Measurements from ENCODE around the gene KCNG2. TPM values are rescaled to one million over a fixed set of nuclear protein-coding genes. Genes with fewer than 3 reads are reported as not detected.

KCNG2 gene
- total and polyA plus RNA-seq, 2 donors (not counting 1 experiment from before 2014, with no cell fraction given) = not detected

GRCh38 chr18:79928563-79928960 lies 130.8 kb downstream of the KCNG2 start:
- Histone ChIP-seq H2AFZ (ENCODE audit: insufficient read depth, low read depth, low read length, poor library complexity, severe bottlenecking) (no peak overlapping the region), H4K20me1 (ENCODE audit: control insufficient read depth, insufficient read depth, low read length, poor library complexity, severe bottlenecking) (peaks cover 53% of the 10 kb centered on the region), H3K79me2 (ENCODE audit: control insufficient read depth, insufficient read depth, low read length) (peaks cover 89% of the 10 kb centered on the region), H3K9ac (ENCODE audit: low read length) (no peak overlapping the region), H3K27me3 (replicated peaks in 1 of 4; ENCODE audit: control extremely low read depth in 1 of 4, control insufficient read depth in 3 of 4, insufficient read depth in 4 of 4, low read length in 3 of 4) (no peaks in the 10 kb centered on the region), H3K4me1 (ENCODE audit: control insufficient read depth in 2 of 2, insufficient read depth in 2 of 2, low read length in 2 of 2) (no peaks in the 10 kb centered on the region), H3K4me3 (ENCODE audit: control extremely low read depth in 1 of 5, extremely low read depth in 1 of 5, insufficient read depth in 1 of 5, low read depth in 2 of 5, low read length in 4 of 5) (no peak overlapping the region), H3K9me3 (ENCODE audit: control extremely low read depth in 1 of 3, control insufficient read depth in 2 of 3, insufficient read depth in 1 of 3, low read length in 2 of 3) (peaks cover 3 to 46% (median 38%) of the 10 kb centered on the region in 3 donors), H3K27ac (ENCODE audit: low read length in 2 of 2) (no peak overlapping the region), H3K4me2 (replicated peaks; ENCODE audit: low read depth, low read length, poor library complexity, severe bottlenecking) (no peak overlapping the region), H3K36me3 (replicated peaks in 1 of 2; ENCODE audit: control extremely low read depth in 1 of 2, control insufficient read depth in 1 of 2, extremely low read depth in 1 of 2, insufficient read depth in 2 of 2, low read length in 1 of 2) (peaks cover 3 to 53% of the 10 kb centered on the region in 2 experiments)
- Mint-ChIP-seq H3K4me1 (no peaks in the 10 kb centered on the region), H3K4me3 (no peak overlapping the region), H3K27ac (no peak overlapping the region), H3K27me3 (no peaks in the 10 kb centered on the region), H3K9me3 (ENCODE audit: insufficient read depth) (peaks cover 23% of the 10 kb centered on the region)
- ATAC-seq (ENCODE audit: low read depth) (no peak), DNase-seq (no peak)
- POLR2A ChIA-PET = no interaction called here
- TF ChIP-seq CTCF (IDR thresholded peaks at IDR 0.05) (no peak), EZH2 (IDR thresholded peaks at IDR 0.05; ENCODE audit: borderline replicate concordance, insufficient read depth, low read depth, low read length, poor library complexity, severe bottlenecking) (no peak)
- CTCF ChIA-PET = no interaction called here
- WGBS (ENCODE audit: insufficient coverage) = 98% methylated on average over 7 of the region's 9 CpGs
- intact Hi-C loops (cut with micrococcal nuclease) = no loop called here

- peaks cover 91% of the 10 kb centered on the region for H3K79me2 ChIP-seq (ENCODE audit: control insufficient read depth, insufficient read depth, low read length)
- no peak for TF ChIP-seq CTCF (IDR thresholded peaks at IDR 0.05)
- peaks cover 2% of the 10 kb centered on the region for H3K4me1 Mint-ChIP-seq
- no peak overlapping the region for H3K27ac Mint-ChIP-seq
- ATAC-seq (ENCODE audit: low read depth) (no peak), DNase-seq (no peak)
- CTCF ChIA-PET = interaction anchor here (0.6 kb wide), 1 partner anchor 184 kb away, joined by 3 read pairs; no protein-coding TSS in a partner anchor
- peaks cover 3 to 48% of the 10 kb centered on the region in 2 experiments for H3K36me3 ChIP-seq (replicated peaks in 1 of 2; ENCODE audit: control extremely low read depth in 1 of 2, control insufficient read depth in 1 of 2, extremely low read depth in 1 of 2, insufficient read depth in 2 of 2, low read length in 1 of 2)
- H3K4me1 ChIP-seq (ENCODE audit: control insufficient read depth in 2 of 2, insufficient read depth in 2 of 2, low read length in 2 of 2) = no peaks in the 10 kb centered on the region
- intact Hi-C loops (cut with micrococcal nuclease) = no loop called here
- H3K27ac ChIP-seq (ENCODE audit: low read length in 2 of 2) = no peak overlapping the region
- no peaks in the 10 kb centered on the region for H3K27me3 Mint-ChIP-seq
- H3K9me3 Mint-ChIP-seq (ENCODE audit: insufficient read depth) = peaks cover 25% of the 10 kb centered on the region
- H3K4me3 Mint-ChIP-seq = no peak overlapping the region
- H3K27me3 ChIP-seq (replicated peaks in 1 of 4; ENCODE audit: control extremely low read depth in 1 of 4, control insufficient read depth in 3 of 4, insufficient read depth in 4 of 4, low read length in 3 of 4) = no peaks in the 10 kb centered on the region
- no peak overlapping the region for H3K4me3 ChIP-seq (ENCODE audit: control extremely low read depth in 1 of 5, extremely low read depth in 1 of 5, insufficient read depth in 1 of 5, low read depth in 2 of 5, low read length in 4 of 5)
- peaks cover 3 to 52% (median 38%) of the 10 kb centered on the region in 3 donors for H3K9me3 ChIP-seq (ENCODE audit: control extremely low read depth in 1 of 3, control insufficient read depth in 2 of 3, insufficient read depth in 1 of 3, low read length in 2 of 3)
- H3K9ac ChIP-seq (ENCODE audit: low read length) = no peak overlapping the region
- WGBS (ENCODE audit: insufficient coverage) = no CpG with 5 or more reads among the region's 2 CpGs
- H3K4me2 ChIP-seq (replicated peaks; ENCODE audit: low read depth, low read length, poor library complexity, severe bottlenecking) = no peak overlapping the region
- H2AFZ ChIP-seq (ENCODE audit: insufficient read depth, low read depth, low read length, poor library complexity, severe bottlenecking) = no peak overlapping the region
- POLR2A ChIA-PET = no interaction called here
- H4K20me1 ChIP-seq (ENCODE audit: control insufficient read depth, insufficient read depth, low read length, poor library complexity, severe bottlenecking) = peaks cover 51% of the 10 kb centered on the region
Observed at GRCh38 chr18:79930020-79930642, 132.4 kb downstream of the KCNG2 start.
